Lower leg skin (tissue), 4 donors: ENCODE results near the gene AOPEP. TPM values are rescaled to one million over a fixed set of nuclear protein-coding genes. Genes with fewer than 3 reads are reported as not detected.

ENCODE experiments used
- DNase-seq, 2 donors: peaks; one replicate each; pipeline ENCODE4 v3.0.0-alpha.2; 2019; ENCODE audit warnings: low spot score in 2 of 2
- H3K4me3 ChIP-seq: fragments of 200-600 bp; sonication (generic); 2 replicates; pipeline ENCODE4 v1.5.1; 2017; ENCODE audit warnings: mild to moderate bottlenecking, low read depth; ENCODE audit not compliant: poor library complexity, severe bottlenecking
- CTCF ChIP-seq, 3 donors: fragments of 450-650 bp; IDR thresholded peaks; one replicate each; pipeline ENCODE4 v1.5.1; 2016; ENCODE audit warnings: antibody characterized with exemption in 3 of 3, mild to moderate bottlenecking in 3 of 3, moderate library complexity in 2 of 3
- POLR2A ChIP-seq, 2 donors: fragments of 450-650 bp; IDR thresholded peaks; one replicate each; pipeline ENCODE4 v1.6.1; 2016 to 2017; ENCODE audit warnings: antibody characterized with exemption in 2 of 2, mild to moderate bottlenecking in 1 of 2, moderate library complexity in 1 of 2
- WGBS, 2 donors: methylation state at CpG; one replicate each; pipeline ENCODE4 v1.1.5; 2018; 5-methylcytosine and 5-hydroxymethylcytosine counted together
- intact Hi-C: fragments of 100-400 bp; cut with DNase I; formaldehyde crosslinking; loops from one replicate; pipeline ENCODE4 v1.15.0; 2023; ENCODE audit warnings: low total_unique reads
- total RNA-seq, 4 donors: library from RNA; depleted of rRNA; stranded (reverse); fragments of >200 nt; gene quantifications; one replicate each; pipeline ENCODE4 v1.1.0, GENCODE V29; 2016

The AOPEP gene
- total RNA-seq, 4 donors from 2014 or later = 66.3 to 136 (median 118) TPM

GRCh38 chr9:94903961-94904421 lies 177.5 kb downstream of the AOPEP start:
- H3K4me3 ChIP-seq = no peak overlapping the region
- WGBS, 2 donors = 67 to 75% methylated on average over 2 of the region's 2 CpGs
- TF ChIP-seq POLR2A (IDR thresholded peaks at IDR 0.05) (no peak), CTCF (IDR thresholded peaks at IDR 0.05) (no peak)
- intact Hi-C loops = no loop called here
- peak in 1 of 2 donors; percentile 9 for DNase-seq

- intact Hi-C loops = no loop called here
- no peak for TF ChIP-seq POLR2A (IDR thresholded peaks at IDR 0.05)
- no peak for TF ChIP-seq CTCF (IDR thresholded peaks at IDR 0.05)
- 88% methylated on average over 3 of the region's 3 CpGs for WGBS, 2 donors
- H3K4me3 ChIP-seq = no peak overlapping the region
- DNase-seq = no peak
Observed at GRCh38 chr9:94904806-94905205, 178.3 kb downstream of the AOPEP start.

GRCh38 chr9:94905606-94906005 lies 179.1 kb downstream of the AOPEP start:
- intact Hi-C loops = no loop called here
- peak in 1 of 2 donors; percentile 2 for DNase-seq
- TF ChIP-seq CTCF (IDR thresholded peaks at IDR 0.05) (no peak), POLR2A (IDR thresholded peaks at IDR 0.05) (no peak)
- 89 to 91% methylated on average over 2 of the region's 2 CpGs for WGBS, 2 donors
- H3K4me3 ChIP-seq = no peak overlapping the region

GRCh38 chr9:94906181-94906580 lies 179.7 kb downstream of the AOPEP start:
- intact Hi-C loops = no loop called here
- H3K4me3 ChIP-seq = no peak overlapping the region
- peak in 1 of 2 donors; percentile 6 for DNase-seq
- WGBS, 2 donors = 74 to 75% methylated on average over 6 of the region's 6 CpGs
- TF ChIP-seq POLR2A (IDR thresholded peaks at IDR 0.05) (no peak), CTCF (IDR thresholded peaks at IDR 0.05) (no peak)

- 75 to 95% methylated on average over 3 of the region's 3 CpGs for WGBS, 2 donors
- H3K4me3 ChIP-seq = no peak overlapping the region
- intact Hi-C loops = no loop called here
- TF ChIP-seq POLR2A (IDR thresholded peaks at IDR 0.05) = no peak
- DNase-seq = peak in 1 of 2 donors; percentile 11
Observed at GRCh38 chr9:94906713-94907112, 180.2 kb downstream of the AOPEP start.

GRCh38 chr9:94907264-94907936 lies 180.9 kb downstream of the AOPEP start:
- WGBS, 2 donors = 72 to 81% methylated on average over 8 of the region's 8 CpGs
- peak in 1 of 2 donors; percentile 8 for DNase-seq
- no peak overlapping the region for H3K4me3 ChIP-seq
- no peak for TF ChIP-seq POLR2A (IDR thresholded peaks at IDR 0.05)
- TF ChIP-seq CTCF (IDR thresholded peaks at IDR 0.05) = no peak
- intact Hi-C loops = no loop called here
